WTC11 (cell line): ENCODE data around the gene KLHL40. TPM values are rescaled to one million over a fixed set of nuclear protein-coding genes. Genes with fewer than 3 reads are reported as not detected.

Experiments
- ATAC-seq: fragments of 200-7000 bp; cut with Tn5 transposase; 2 replicates; pipeline ENCODE4 v1.10.0; 2021; ENCODE audit warnings: mild to moderate bottlenecking, moderate library complexity
- CTCF ChIA-PET: fragments of 300-600 bp; sonication (Branson Sonifier 250); formaldehyde crosslinking; loops from one replicate; lab custom pipeline; 2021; ENCODE audit warnings: antibody characterized with exemption; lab: Charles Lee
- POLR2A ChIA-PET: fragments of 350-600 bp; sonication (Branson Sonifier 250); formaldehyde crosslinking; loops from one replicate; lab custom pipeline; 2021; ENCODE audit warnings: antibody characterized with exemption; lab: Charles Lee
- DNase-seq: peaks from one replicate; pipeline ENCODE4 v3.0.0; 2021; ENCODE audit warnings: low spot score
- H3K27ac Mint-ChIP-seq: 2 replicates; pipeline ENCODE4 v1.8.0; 2021; ENCODE audit warnings: mixed read lengths
- H3K27me3 Mint-ChIP-seq: 2 replicates; pipeline ENCODE4 v1.8.0; 2021; ENCODE audit warnings: low read depth, mild to moderate bottlenecking, moderate library complexity, mixed read lengths
- H3K36me3 Mint-ChIP-seq: 2 replicates; pipeline ENCODE4 v1.8.0; 2021; ENCODE audit warnings: mixed read lengths
- H3K4me1 Mint-ChIP-seq: 2 replicates; pipeline ENCODE4 v1.8.0; 2022; ENCODE audit warnings: mixed read lengths
- H3K4me3 Mint-ChIP-seq: 2 replicates; pipeline ENCODE4 v1.8.0; 2021; ENCODE audit warnings: mild to moderate bottlenecking, moderate library complexity, mixed read lengths
- H3K9me3 Mint-ChIP-seq: 2 replicates; pipeline ENCODE4 v1.8.0; 2021; ENCODE audit warnings: mixed read lengths
- ATF1 ChIP-seq: sonication (generic); formaldehyde crosslinking; IDR thresholded peaks from 2 replicates; pipeline ENCODE4 v1.8.1; 2023; ENCODE audit warnings: mild to moderate bottlenecking, moderate library complexity, missing genetic modification reagents
- ATF3 ChIP-seq: sonication (generic); formaldehyde crosslinking; conservative IDR thresholded peaks from 2 replicates; pipeline ENCODE4 v1.8.1; 2022; ENCODE audit warnings: mild to moderate bottlenecking, missing genetic modification reagents
- E2F1 ChIP-seq: sonication (generic); formaldehyde crosslinking; IDR thresholded peaks from 2 replicates; pipeline ENCODE4 v1.8.0; 2022; ENCODE audit warnings: mild to moderate bottlenecking, missing genetic modification reagents
- GABPB1 ChIP-seq: sonication (generic); formaldehyde crosslinking; IDR thresholded peaks from 2 replicates; pipeline ENCODE4 v1.8.1; 2023; ENCODE audit warnings: mild to moderate bottlenecking, missing genetic modification reagents
- HMGXB4 ChIP-seq: sonication (generic); formaldehyde crosslinking; IDR thresholded peaks from 2 replicates; pipeline ENCODE4 v1.8.1; 2023; ENCODE audit warnings: mild to moderate bottlenecking, moderate library complexity, missing genetic modification reagents
- IRF1 ChIP-seq: sonication (generic); formaldehyde crosslinking; IDR thresholded peaks from 2 replicates; pipeline ENCODE4 v1.8.0; 2023; ENCODE audit warnings: missing genetic modification reagents
- MAX ChIP-seq: sonication (generic); formaldehyde crosslinking; IDR thresholded peaks from 2 replicates; pipeline ENCODE4 v1.8.0; 2022; ENCODE audit warnings: mild to moderate bottlenecking, missing genetic modification reagents
- MLX ChIP-seq: sonication (generic); formaldehyde crosslinking; IDR thresholded peaks from 2 replicates; pipeline ENCODE4 v1.8.1; 2023; ENCODE audit warnings: mild to moderate bottlenecking, missing genetic modification reagents, moderate library complexity
- MXD4 ChIP-seq: fragments of 250-450 bp; sonication (Bioruptor Pico); IDR thresholded peaks from 2 replicates; pipeline ENCODE4 v1.8.0; 2021; ENCODE audit warnings: mild to moderate bottlenecking, moderate library complexity, borderline replicate concordance
- RELA ChIP-seq: sonication (generic); formaldehyde crosslinking; IDR thresholded peaks from 2 replicates; pipeline ENCODE4 v1.8.1; 2022; ENCODE audit warnings: missing genetic modification reagents, mild to moderate bottlenecking, borderline replicate concordance
- SP1 ChIP-seq: sonication (generic); formaldehyde crosslinking; conservative IDR thresholded peaks from 2 replicates; pipeline ENCODE4 v1.8.1; 2022; ENCODE audit warnings: missing genetic modification reagents
- ZNF512 ChIP-seq: sonication (generic); formaldehyde crosslinking; IDR thresholded peaks from 2 replicates; pipeline ENCODE4 v1.8.1; 2022; ENCODE audit warnings: missing genetic modification reagents, borderline replicate concordance
- ZNF532 ChIP-seq: fragments of 250-450 bp; sonication (Bioruptor Pico); IDR thresholded peaks from 2 replicates; pipeline ENCODE4 v1.9.0; 2021; ENCODE audit warnings: mild to moderate bottlenecking, borderline replicate concordance
- total RNA-seq: library from RNA; stranded (reverse); gene quantifications from 3 replicates; pipeline ENCODE4 v1.2.3, GENCODE V29; 2021

The KLHL40 gene
- total RNA-seq, 1 experiment from 2014 or later = not detected

GRCh38 chr3:42732196-42732828, 47.0 kb downstream of the KLHL40 start:
- ATAC-seq (no peak), DNase-seq (no peak)
- peaks cover 54% of the 10 kb centered on the region for H3K4me1 Mint-ChIP-seq
- H3K9me3 Mint-ChIP-seq = peaks cover 5% of the 10 kb centered on the region; the same call in 1 of the 2 replicates
- ChIA-PET CTCF (interaction anchor here (1.3 to 2.1 kb wide), 5 partner anchors 12 to 20 kb away, joined by 4 to 16 read pairs (median 7); no protein-coding TSS in a partner anchor), POLR2A (no interaction called here)
- peaks cover 11% of the 10 kb centered on the region; the same call in 1 of the 2 replicates for H3K27me3 Mint-ChIP-seq
- no peak overlapping the region for H3K4me3 Mint-ChIP-seq
- no peak for TF ChIP-seq HMGXB4 (CRISPR knock-in tag)
- TF ChIP-seq ATF1 = no peak
- 0 out of 2 replicates have a peak, but pooled peaks have one; percentile 30 for TF ChIP-seq GABPB1 (CRISPR knock-in tag)
- H3K27ac Mint-ChIP-seq = no peak overlapping the region
- H3K36me3 Mint-ChIP-seq = no peaks in the 10 kb centered on the region

GRCh38 chr3:42732829-42733459, 47.6 kb downstream of the KLHL40 start:
- Mint-ChIP-seq H3K27ac (no peak overlapping the region), H3K4me1 (peaks cover 48% of the 10 kb centered on the region), H3K4me3 (no peak overlapping the region), H3K27me3 (peaks cover 11% of the 10 kb centered on the region; the same call in 1 of the 2 replicates), H3K36me3 (no peaks in the 10 kb centered on the region), H3K9me3 (peaks cover 5% of the 10 kb centered on the region; the same call in 1 of the 2 replicates)
- peak; percentile 21 for ATAC-seq
- TF ChIP-seq ZNF512 (CRISPR knock-in tag) (no peak), E2F1 (CRISPR knock-in tag) (no peak), MLX (CRISPR knock-in tag) (no peak)
- ChIA-PET POLR2A (no interaction called here), CTCF (interaction anchor here (1.0 to 2.1 kb wide), 6 partner anchors 12 to 150 kb away, joined by 3 to 16 read pairs (median 6); no protein-coding TSS in a partner anchor)
- DNase-seq = no peak

GRCh38 chr3:42733501-42734262, 48.3 kb downstream of the KLHL40 start:
- Mint-ChIP-seq H3K36me3 (no peaks in the 10 kb centered on the region), H3K9me3 (peaks cover 3% of the 10 kb centered on the region), H3K27ac (peak overlapping the region; percentile 88; the same call in 1 of the 2 replicates), H3K4me3 (no peak overlapping the region), H3K4me1 (peaks cover 45% of the 10 kb centered on the region), H3K27me3 (peaks cover 8% of the 10 kb centered on the region; the same call in 1 of the 2 replicates)
- POLR2A ChIA-PET = no interaction called here
- DNase-seq = no peak
- CTCF ChIA-PET = interaction anchor here (0.8 to 2.1 kb wide), 7 partner anchors 11 to 151 kb away, joined by 3 to 16 read pairs (median 5); no protein-coding TSS in a partner anchor
- ATAC-seq = peak; percentile 72
- TF ChIP-seq ZNF532 (CRISPR knock-in tag) (no peak), RELA (no peak), SP1 (CRISPR knock-in tag) (0 out of 2 replicates have a peak, but pooled peaks have one; percentile 16), MAX (CRISPR knock-in tag) (peak; percentile 17; the same call in 1 of the 2 replicates), ATF3 (CRISPR knock-in tag) (no peak), IRF1 (no peak), MXD4 (CRISPR knock-in tag) (no peak)
